ENCODE measurements around the gene DIAPH3.
"Not testable (repeated sequence)": the region's sequence is repeated elsewhere in the genome, so short reads cannot be mapped to it uniquely, and the experiment has no call there.

The DIAPH3 gene

DNA sequence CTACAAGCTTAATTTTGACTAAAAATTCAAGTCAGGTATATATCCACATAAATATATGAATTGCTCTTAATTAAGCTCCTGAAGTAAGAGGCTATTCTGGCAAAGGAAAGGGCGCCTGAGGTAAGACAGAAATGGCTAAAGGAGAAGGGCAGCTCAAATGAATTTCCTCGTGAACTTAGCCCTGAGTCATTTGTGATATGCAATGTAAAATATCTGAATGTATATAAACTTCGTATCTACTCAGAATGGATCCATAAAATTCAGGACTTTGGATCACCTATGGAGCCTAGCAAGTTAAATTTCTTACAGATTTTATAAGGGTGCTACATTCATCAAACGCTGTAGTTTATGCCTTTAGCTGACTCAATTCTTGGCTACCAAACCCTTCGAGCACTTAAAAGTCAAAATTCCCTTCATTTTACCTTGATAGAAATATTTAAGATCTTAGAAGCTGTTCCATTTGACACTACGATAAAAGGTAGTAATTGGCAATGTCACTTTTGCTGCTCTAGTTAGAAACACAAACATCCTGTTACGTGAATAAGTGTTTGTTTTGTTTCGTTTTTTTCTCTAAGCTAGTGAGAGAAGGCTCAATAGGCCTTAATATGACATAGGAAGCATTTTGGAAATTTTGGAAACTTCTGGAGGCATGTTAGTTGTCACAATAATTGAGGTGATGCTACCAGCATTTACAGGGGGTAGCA, 69.2 kb downstream of the DIAPH3 start:
- Histone ChIP-seq H3K9ac (ENCODE audit: low read length) (no peak overlapping the region), H3K4me2 (ENCODE audit: low read length) (no peak overlapping the region), H4K20me1 (ENCODE audit: insufficient read depth, low read length) (no peaks in the 10 kb centered on the region), H3K27me3 (ENCODE audit: low read depth, low read length) (no peaks in the 10 kb centered on the region), H3K4me1 (ENCODE audit: low read length) (no peaks in the 10 kb centered on the region), H3K79me2 (ENCODE audit: low read length) (no peaks in the 10 kb centered on the region; the same call in 1 of the 2 replicates), H3K36me3 (replicated peaks; ENCODE audit: low read depth, low read length) (peaks cover 7% of the 10 kb centered on the region), H3K4me3 (ENCODE audit: low read length) (no peak overlapping the region), H2AFZ (ENCODE audit: low read depth, low read length) (no peak overlapping the region), H3K9me3 (ENCODE audit: insufficient read depth, low read length) (no peaks in the 10 kb centered on the region), H3K27ac (ENCODE audit: low read length) (no peak overlapping the region)
- TF ChIP-seq CTCF (IDR thresholded peaks at IDR 0.05; ENCODE audit: low read depth, low read length) (no peak), EZH2phosphoT487 (IDR thresholded peaks at IDR 0.05; ENCODE audit: low read depth) (no peak)

DNA sequence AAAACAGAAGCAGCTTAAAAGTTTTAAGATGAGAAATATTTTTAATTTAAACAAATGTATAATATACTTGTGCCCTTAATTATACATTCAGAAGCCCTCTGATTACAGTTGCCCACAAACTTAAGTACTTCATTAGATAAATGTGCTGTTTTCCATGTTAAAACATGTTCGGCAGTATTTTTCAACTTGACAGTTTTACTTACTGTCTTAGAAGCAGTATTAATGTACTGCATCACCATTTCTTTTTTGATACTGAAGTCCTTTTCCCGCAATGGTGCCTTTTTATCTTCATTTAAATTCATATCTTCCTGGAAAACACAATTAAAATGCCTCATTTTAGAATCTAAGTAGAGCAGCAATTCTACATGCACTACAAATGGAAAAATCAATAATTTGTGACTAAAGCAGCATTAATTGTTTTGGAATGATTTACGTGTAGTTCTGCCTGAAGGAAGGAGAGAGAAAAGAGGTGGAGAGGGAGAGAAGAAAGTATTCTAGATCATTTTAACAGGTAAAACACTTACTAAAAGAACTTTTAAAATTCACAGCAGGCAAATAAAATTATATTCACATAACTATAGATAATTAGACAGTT, 70.2 kb downstream of the DIAPH3 start:
- H3K36me3 ChIP-seq (replicated peaks; ENCODE audit: low read depth, low read length) = peaks cover 7% of the 10 kb centered on the region
- no peak overlapping the region for H3K9ac ChIP-seq (ENCODE audit: low read length)
- H3K27ac ChIP-seq (ENCODE audit: low read length) = no peak overlapping the region
- H3K79me2 ChIP-seq (ENCODE audit: low read length) = no peaks in the 10 kb centered on the region; the same call in 1 of the 2 replicates
- H3K27me3 ChIP-seq (ENCODE audit: low read depth, low read length) = no peaks in the 10 kb centered on the region
- H2AFZ ChIP-seq (ENCODE audit: low read depth, low read length) = no peak overlapping the region
- no peak overlapping the region for H3K4me2 ChIP-seq (ENCODE audit: low read length)
- no peaks in the 10 kb centered on the region for H3K4me1 ChIP-seq (ENCODE audit: low read length)
- no peaks in the 10 kb centered on the region for H3K9me3 ChIP-seq (ENCODE audit: insufficient read depth, low read length)
- H3K4me3 ChIP-seq (ENCODE audit: low read length) = no peak overlapping the region
- no peak for TF ChIP-seq EZH2phosphoT487 (IDR thresholded peaks at IDR 0.05; ENCODE audit: low read depth)
- TF ChIP-seq CTCF (IDR thresholded peaks at IDR 0.05; ENCODE audit: low read depth, low read length) = no peak
- H4K20me1 ChIP-seq (ENCODE audit: insufficient read depth, low read length) = no peaks in the 10 kb centered on the region

- Histone ChIP-seq H3K36me3 (replicated peaks; ENCODE audit: low read depth, low read length) (peaks cover 7% of the 10 kb centered on the region), H3K27ac (ENCODE audit: low read length) (no peak overlapping the region), H3K9me3 (ENCODE audit: insufficient read depth, low read length) (no peaks in the 10 kb centered on the region), H3K79me2 (ENCODE audit: low read length) (no peaks in the 10 kb centered on the region), H3K4me3 (ENCODE audit: low read length) (no peak overlapping the region), H3K9ac (ENCODE audit: low read length) (no peak overlapping the region), H3K4me1 (ENCODE audit: low read length) (no peaks in the 10 kb centered on the region), H3K4me2 (ENCODE audit: low read length) (no peak overlapping the region), H4K20me1 (ENCODE audit: insufficient read depth, low read length) (no peaks in the 10 kb centered on the region), H3K27me3 (ENCODE audit: low read depth, low read length) (no peaks in the 10 kb centered on the region), H2AFZ (ENCODE audit: low read depth, low read length) (no peak overlapping the region)
- TF ChIP-seq EZH2phosphoT487 (IDR thresholded peaks at IDR 0.05; ENCODE audit: low read depth) = no peak
- TF ChIP-seq CTCF (IDR thresholded peaks at IDR 0.05; ENCODE audit: low read depth, low read length) = no peak
Observed at GRCh38 chr13:60091573-60091972, 72.2 kb downstream of the DIAPH3 start.

DNA sequence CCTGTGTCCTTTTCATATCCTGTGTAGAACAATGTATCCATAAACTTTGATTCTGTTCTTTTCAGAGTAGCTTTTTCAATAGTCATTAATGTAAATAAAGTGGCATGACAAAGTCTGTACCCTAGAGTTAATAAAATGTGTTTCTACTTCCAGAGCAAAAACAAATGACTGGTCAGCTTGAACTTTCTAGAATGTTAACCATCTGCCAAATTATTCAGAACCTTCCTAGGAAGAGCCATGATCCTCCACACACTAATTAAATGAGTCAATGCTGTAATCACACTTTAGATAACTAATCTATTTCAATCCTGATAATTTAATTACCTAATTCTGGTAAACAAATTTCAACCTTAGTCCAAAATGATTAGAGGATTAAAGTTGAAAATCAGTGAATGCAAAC, 73.2 kb downstream of the DIAPH3 start:
- Histone ChIP-seq H3K9me3 (ENCODE audit: insufficient read depth, low read length) (no peaks in the 10 kb centered on the region), H3K27ac (ENCODE audit: low read length) (no peak overlapping the region), H3K79me2 (ENCODE audit: low read length) (no peaks in the 10 kb centered on the region), H3K27me3 (ENCODE audit: low read depth, low read length) (no peaks in the 10 kb centered on the region), H3K36me3 (replicated peaks; ENCODE audit: low read depth, low read length) (peaks cover 7% of the 10 kb centered on the region), H4K20me1 (ENCODE audit: insufficient read depth, low read length) (no peaks in the 10 kb centered on the region), H3K4me2 (ENCODE audit: low read length) (no peak overlapping the region), H3K4me3 (ENCODE audit: low read length) (no peak overlapping the region), H3K9ac (ENCODE audit: low read length) (no peak overlapping the region), H2AFZ (ENCODE audit: low read depth, low read length) (no peak overlapping the region), H3K4me1 (ENCODE audit: low read length) (no peaks in the 10 kb centered on the region)
- TF ChIP-seq CTCF (IDR thresholded peaks at IDR 0.05; ENCODE audit: low read depth, low read length) = no peak
- TF ChIP-seq EZH2phosphoT487 (IDR thresholded peaks at IDR 0.05; ENCODE audit: low read depth) = no peak

DNA sequence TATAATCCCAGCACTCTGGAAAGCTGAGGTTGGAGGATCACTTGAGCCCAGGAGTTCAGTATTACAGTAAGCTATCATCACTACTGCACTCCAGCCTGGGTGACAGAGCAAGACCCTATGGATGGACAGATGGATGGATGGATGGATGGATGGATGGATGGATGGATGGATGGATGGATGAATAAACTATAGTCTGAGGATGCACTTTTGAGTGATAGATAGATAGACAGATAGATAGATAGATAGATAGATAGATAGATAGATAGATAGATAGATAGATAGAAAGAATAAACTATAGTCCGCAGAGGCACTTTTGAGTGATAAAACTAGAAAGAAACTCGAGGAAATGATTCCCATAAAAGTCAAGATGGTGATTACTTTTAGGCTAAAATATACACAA, 79.9 kb downstream of the DIAPH3 start:
- not testable (repeated sequence) for H3K79me2 ChIP-seq (ENCODE audit: low read length); H3K9me3 ChIP-seq (ENCODE audit: insufficient read depth, low read length); H3K4me1 ChIP-seq (ENCODE audit: low read length)

More for the DNA sequence above, 79.9 kb downstream of the DIAPH3 start:
- peaks cover 13% of the 10 kb centered on the region for H3K36me3 ChIP-seq (replicated peaks; ENCODE audit: low read depth, low read length)
- not testable (repeated sequence) for H3K9ac ChIP-seq (ENCODE audit: low read length); H3K4me3 ChIP-seq (ENCODE audit: low read length); H2AFZ ChIP-seq (ENCODE audit: low read depth, low read length); H3K4me2 ChIP-seq (ENCODE audit: low read length); H4K20me1 ChIP-seq (ENCODE audit: insufficient read depth, low read length); H3K27ac ChIP-seq (ENCODE audit: low read length); H3K27me3 ChIP-seq (ENCODE audit: low read depth, low read length)

Data from OCI-LY3 (cell line).